H1 (cell line): ENCODE measurements around the gene PHF13. TPM values are rescaled to one million over a fixed set of nuclear protein-coding genes. Genes with fewer than 3 reads are reported as not detected.
A peak's percentile ranks its signal among the peaks of the same experiment; 100 is the strongest.

Source experiments
- CTCF ChIA-PET: fragments of 300-600 bp; sonication (Branson Sonifier 250); formaldehyde crosslinking; loops from one replicate; lab custom pipeline; 2021; ENCODE audit not compliant: partially characterized antibody; lab: Charles Lee
- POLR2A ChIA-PET: fragments of 300-600 bp; sonication (Branson Sonifier 250); formaldehyde crosslinking; loops from one replicate; lab custom pipeline; 2021; ENCODE audit warnings: inconsistent platforms; ENCODE audit not compliant: partially characterized antibody; lab: Charles Lee
- DNase-seq, 2 experiments: peaks; one replicate each; pipeline versions ENCODE4 v3.0.0 to v3.0.0-alpha.2; 2010 to 2022; ENCODE audit warnings: low spot score in 2 of 2, low read depth in 1 of 2, mixed read lengths in 1 of 2
- FAIRE-seq: peaks from 2 replicates; lab custom pipeline; 2011; peaks lifted over from hg19 to GRCh38; lab: Jason Lieb, UNC
- H2AFZ ChIP-seq: 2 replicates; pipeline ENCODE4 v1.8.1; 2012; ENCODE audit warnings: low read length, inconsistent platforms
- H2AK5ac ChIP-seq: 2 replicates; pipeline ENCODE4 v1.6.1; 2013; ENCODE audit warnings: low read depth, low read length
- H2BK120ac ChIP-seq: replicated peaks from 2 replicates; pipeline ENCODE3; 2013; ENCODE audit warnings: low read depth, low read length, inconsistent platforms
- H2BK12ac ChIP-seq: 2 replicates; pipeline ENCODE4 v1.6.1; 2013; ENCODE audit warnings: low read depth, low read length
- H2BK15ac ChIP-seq: 2 replicates; pipeline ENCODE4 v1.6.1; 2013; ENCODE audit warnings: low read length
- H2BK20ac ChIP-seq: 2 replicates; pipeline ENCODE4 v1.6.1; 2013; ENCODE audit warnings: low read length
- H2BK5ac ChIP-seq: 2 replicates; pipeline ENCODE4 v1.6.1; 2013; ENCODE audit warnings: low read depth, low read length
- H3K14ac ChIP-seq: 2 replicates; pipeline ENCODE4 v1.6.1; 2013; ENCODE audit warnings: inconsistent platforms; ENCODE audit not compliant: insufficient read length
- H3K18ac ChIP-seq: 2 replicates; pipeline ENCODE4 v1.6.1; 2013; ENCODE audit warnings: low read length; ENCODE audit errors: extremely low read depth
- H3K23ac ChIP-seq: 2 replicates; pipeline ENCODE4 v1.6.1; 2013; ENCODE audit warnings: inconsistent platforms; ENCODE audit not compliant: insufficient read length
- H3K23me2 ChIP-seq: 2 replicates; pipeline ENCODE4 v1.6.1; 2013; ENCODE audit warnings: low read depth, low read length
- H3K27ac ChIP-seq: 2 replicates; pipeline ENCODE4 v1.6.1; 2011; ENCODE audit warnings: low read depth, low read length, inconsistent platforms
- H3K27me3 ChIP-seq, 4 experiments: replicated peaks in 1 of 4; 1 replicate in 1 of 4; 2 replicates in 3 of 4; pipeline versions ENCODE4 v1.6.1 to v1.8.1; 2011 to 2013; ENCODE audit warnings: low read length in 3 of 4, mild to moderate bottlenecking in 3 of 4, inconsistent platforms in 2 of 4, mixed read lengths in 2 of 4, moderate library complexity in 1 of 4; ENCODE audit not compliant: control insufficient read depth in 3 of 4, insufficient read depth in 3 of 4; ENCODE audit errors: extremely low read depth in 1 of 4
- H3K36me3 ChIP-seq, 4 experiments: 2 replicates each; pipeline versions ENCODE4 v1.6.1 to v1.8.1; 2011 to 2013; ENCODE audit warnings: mild to moderate bottlenecking in 4 of 4, low read length in 3 of 4, moderate library complexity in 2 of 4, control low read depth in 1 of 4, inconsistent platforms in 1 of 4; ENCODE audit not compliant: insufficient read depth in 4 of 4, control insufficient read depth in 2 of 4
- H3K4ac ChIP-seq: replicated peaks from 2 replicates; pipeline ENCODE3; 2013; ENCODE audit warnings: low read length, low read depth, mixed read lengths, inconsistent platforms; ENCODE audit not compliant: insufficient read length
- H3K4me1 ChIP-seq, 4 experiments: replicated peaks in 1 of 4; 1 replicate in 1 of 4; 2 replicates in 3 of 4; pipeline versions ENCODE4 v1.6.1 to v1.8.1; 2011 to 2013; ENCODE audit warnings: low read length in 3 of 4, inconsistent platforms in 2 of 4, mixed read lengths in 1 of 4; ENCODE audit not compliant: insufficient read depth in 4 of 4, control insufficient read depth in 3 of 4
- H3K4me2 ChIP-seq, 2 experiments: 2 replicates each; pipeline versions ENCODE4 v1.6.1 to v1.8.1; 2011 to 2013; ENCODE audit warnings: low read depth in 2 of 2, low read length in 2 of 2, control low read depth in 1 of 2, inconsistent platforms in 1 of 2, mild to moderate bottlenecking in 1 of 2; ENCODE audit not compliant: insufficient read depth in 1 of 2
- H3K4me3 ChIP-seq, 4 experiments: fragments of 200-600, 300-600 bp in 1 of 4; sonication (generic), shearing (Covaris generic), sonication (Bioruptor Twin) in 1 of 4; 2 replicates each; pipeline versions ENCODE4 v1.5.1 to v1.8.1; 2011 to 2016; ENCODE audit warnings: low read length in 4 of 4, low read depth in 3 of 4, control low read depth in 2 of 4, inconsistent platforms in 2 of 4, mild to moderate bottlenecking in 2 of 4, mixed read lengths in 1 of 4, moderate library complexity in 1 of 4; ENCODE audit not compliant: insufficient read depth in 2 of 4; ENCODE audit errors: extremely low read depth in 1 of 4
- H3K56ac ChIP-seq: replicated peaks from 2 replicates; pipeline ENCODE3; 2013; ENCODE audit warnings: low read depth, mild to moderate bottlenecking, mixed read lengths, low read length, inconsistent platforms; ENCODE audit not compliant: insufficient read length
- H3K79me1 ChIP-seq: 2 replicates; pipeline ENCODE4 v1.6.1; 2013; ENCODE audit warnings: low read depth, low read length, control low read depth
- H3K79me2 ChIP-seq, 2 experiments: 2 replicates each; pipeline versions ENCODE4 v1.6.1 to v1.8.1; 2012 to 2013; ENCODE audit warnings: low read length in 2 of 2, mild to moderate bottlenecking in 2 of 2, inconsistent platforms in 1 of 2; ENCODE audit not compliant: insufficient read depth in 2 of 2, control insufficient read depth in 1 of 2
- H3K9ac ChIP-seq, 4 experiments: replicated peaks in 1 of 4; 1 replicate in 1 of 4; 2 replicates in 3 of 4; pipeline versions ENCODE4 v1.6.1 to v1.8.1; 2011 to 2013; ENCODE audit warnings: low read depth in 3 of 4, low read length in 3 of 4, control low read depth in 2 of 4, mild to moderate bottlenecking in 2 of 4, moderate library complexity in 2 of 4, inconsistent platforms in 1 of 4; ENCODE audit errors: extremely low read depth in 1 of 4
- H3K9me3 ChIP-seq, 2 experiments: 2 replicates each; pipeline versions ENCODE4 v1.6.1 to v1.8.1; 2012 to 2013; ENCODE audit warnings: mild to moderate bottlenecking in 2 of 2, moderate library complexity in 2 of 2, control low read depth in 1 of 2, inconsistent platforms in 1 of 2, low read depth in 1 of 2, low read length in 1 of 2, mixed read lengths in 1 of 2; ENCODE audit not compliant: insufficient read depth in 2 of 2
- H4K20me1 ChIP-seq, 2 experiments: replicated peaks in 1 of 2; 2 replicates each; pipeline versions ENCODE3 to v1.8.1; 2011 to 2013; ENCODE audit warnings: inconsistent platforms in 2 of 2, low read length in 2 of 2, mild to moderate bottlenecking in 1 of 2; ENCODE audit not compliant: insufficient read depth in 2 of 2, control insufficient read depth in 1 of 2
- H4K5ac ChIP-seq: 2 replicates; pipeline ENCODE4 v1.6.1; 2013; ENCODE audit warnings: low read length, low read depth, mixed read lengths, inconsistent platforms; ENCODE audit not compliant: insufficient read length
- H4K8ac ChIP-seq: 2 replicates; pipeline ENCODE4 v1.8.0; 2013; ENCODE audit warnings: mild to moderate bottlenecking, moderate library complexity, low read length, inconsistent platforms; ENCODE audit not compliant: insufficient read depth; ENCODE audit errors: extremely low read depth
- H4K91ac ChIP-seq: replicated peaks from 2 replicates; pipeline ENCODE3; 2013; ENCODE audit warnings: low read length, mixed read lengths, inconsistent platforms; ENCODE audit not compliant: insufficient read length
- ATF3 ChIP-seq: IDR thresholded peaks from 2 replicates; pipeline ENCODE4 v1.6.1; 2011; ENCODE audit warnings: low read depth, mild to moderate bottlenecking, low read length; ENCODE audit not compliant: insufficient read depth
- CHD1 ChIP-seq: IDR thresholded peaks from 2 replicates; pipeline ENCODE4 v1.6.1; 2012; ENCODE audit warnings: low read depth, low read length, improper control_type of control experiment
- EZH2 ChIP-seq: fragments of 200-600 bp; sonication (generic); IDR thresholded peaks from 2 replicates; pipeline ENCODE4 v1.7.1; 2012; ENCODE audit warnings: low read depth, mild to moderate bottlenecking, moderate library complexity, low read length, inconsistent platforms; ENCODE audit not compliant: severe bottlenecking
- GABPA ChIP-seq: IDR thresholded peaks from 2 replicates; pipeline ENCODE4 v1.6.1; 2011; ENCODE audit warnings: mild to moderate bottlenecking, low read length, moderate library complexity, borderline replicate concordance; ENCODE audit not compliant: insufficient read depth
- MAX ChIP-seq: IDR thresholded peaks from 2 replicates; pipeline ENCODE4 v1.6.1; 2012; ENCODE audit warnings: inconsistent platforms
- NRF1 ChIP-seq: IDR thresholded peaks from 2 replicates; pipeline ENCODE4 v1.6.1; 2011; ENCODE audit warnings: mild to moderate bottlenecking, low read depth, low read length, improper control_type of control experiment
- PHF8 ChIP-seq: fragments of 200-600 bp; sonication (generic); conservative IDR thresholded peaks from 2 replicates; pipeline ENCODE4 v1.7.1; 2012; ENCODE audit warnings: low read depth, mild to moderate bottlenecking, inconsistent platforms, low read length, moderate library complexity
- SIN3A ChIP-seq, 2 experiments: IDR thresholded peaks in 1 of 2; conservative IDR thresholded peaks in 1 of 2; 2 replicates each; pipeline ENCODE4 v1.6.1; 2011 to 2012; ENCODE audit warnings: low read length in 2 of 2, improper control_type of control experiment in 1 of 2, low read depth in 1 of 2, mild to moderate bottlenecking in 1 of 2
- SRF ChIP-seq: IDR thresholded peaks from 2 replicates; pipeline ENCODE4 v1.6.1; 2011; ENCODE audit warnings: mild to moderate bottlenecking, low read depth, low read length, moderate library complexity
- TAF7 ChIP-seq: optimal IDR thresholded peaks from 2 replicates; pipeline ENCODE3; 2011; ENCODE audit warnings: low read depth, mild to moderate bottlenecking, inconsistent platforms, low read length, moderate library complexity, borderline replicate concordance
- ZNF274 ChIP-seq: IDR thresholded peaks from 2 replicates; pipeline ENCODE4 v1.7.0; 2012; ENCODE audit warnings: low read length, borderline replicate concordance; ENCODE audit errors: extremely low read depth
- WGBS, 2 experiments: shearing (Covaris generic) in 1 of 2; methylation state at CpG; one replicate each; pipeline versions ENCODE4 v1.1.6 to v1.1.7; 2013 to 2015; ENCODE audit warnings: low lambda C conversion rate in 2 of 2, mixed read lengths in 2 of 2, inconsistent platforms in 1 of 2, low coverage in 1 of 2, missing lambda C conversion rate in 1 of 2; ENCODE audit not compliant: insufficient replicate concordance in 2 of 2, insufficient coverage in 1 of 2, insufficient read length in 1 of 2; ENCODE audit errors: extremely low coverage in 1 of 2, missing lambda C conversion rate in 1 of 2; 5-methylcytosine and 5-hydroxymethylcytosine counted together
- polyA plus RNA-seq, 7 experiments: library from polyadenylated mRNA; depleted of rRNA in 3 of 7; stranded (reverse) in 5 of 7; unstranded in 2 of 7; fragments of >200 nt in 5 of 7; fragments of 200-250 nt in 2 of 7; gene quantifications; 1 replicate in 5 of 7; 2 replicates in 1 of 7; 4 replicates in 1 of 7; pipeline versions ENCODE4 v1.2.1 to v1.2.3, GENCODE V29; 2011 to 2013; ENCODE audit warnings: missing spikeins in 2 of 7, mixed read lengths in 2 of 7
- total RNA-seq: library from RNA; stranded (reverse); fragmentation: NEBNext Ultra II Directional; extraction: Animal tissue kit (Norgen Biotek cat#: 25700); gene quantifications from 2 replicates; pipeline ENCODE4 v1.2.1, GENCODE V29; 2021

The PHF13 gene
- total and polyA plus RNA-seq, 2 of the 8 experiments (the other 6 are each of a cell fraction or from before 2014, with no cell fraction given) = 11.7 to 39.6 TPM

GRCh38 chr1:6587261-6588005 lies 26.1 kb upstream of the PHF13 start:
- no peak overlapping the region for H3K23ac ChIP-seq
- no peak overlapping the region for H2AFZ ChIP-seq
- no peak overlapping the region for H2BK120ac ChIP-seq
- H3K18ac ChIP-seq = no peak overlapping the region
- H3K9ac ChIP-seq = no peak overlapping the region
- H3K14ac ChIP-seq = no peak overlapping the region
- H3K23me2 ChIP-seq = no peaks in the 10 kb centered on the region
- H2BK5ac ChIP-seq = 0 out of 2 replicates have a peak overlapping the region, but pooled peaks have one; percentile 49
- H2BK12ac ChIP-seq = no peak overlapping the region
- H2AK5ac ChIP-seq = no peak overlapping the region
- 94% methylated on average over 12 of the region's 13 CpGs; no CpG with 5 or more reads in 1 of the 2 experiments for WGBS, 2 experiments
- no peak overlapping the region for H2BK20ac ChIP-seq
- no peaks in the 10 kb centered on the region for H3K27me3 ChIP-seq
- H4K20me1 ChIP-seq = peaks cover 2 to 28% of the 10 kb centered on the region in 2 experiments
- H3K27ac ChIP-seq = no peak overlapping the region
- no peak overlapping the region for H3K56ac ChIP-seq
- CTCF ChIA-PET = interaction anchor here (0.7 to 2.1 kb wide), 5 partner anchors 10 to 97 kb away, joined by 3 to 7 read pairs (median 3); partner anchors contain the start of gene KLHL21
- no peak overlapping the region for H3K4me3 ChIP-seq
- peaks cover 4% of the 10 kb centered on the region for H3K79me1 ChIP-seq
- no peaks in the 10 kb centered on the region for H3K4me1 ChIP-seq
- H3K4ac ChIP-seq = no peak overlapping the region
- no peaks in the 10 kb centered on the region for H3K9me3 ChIP-seq
- H3K79me2 ChIP-seq = no peaks in the 10 kb centered on the region
- H4K91ac ChIP-seq = no peak overlapping the region
- no peak overlapping the region for H2BK15ac ChIP-seq
- H3K4me2 ChIP-seq = no peak overlapping the region
- no peak for FAIRE-seq
- DNase-seq = no peak
- POLR2A ChIA-PET = interaction anchor here (2.3 to 17.4 kb wide), 2 partner anchors 9 to 13 kb away, joined by 8 to 196 read pairs; partner anchors contain the start of gene KLHL21
- no peak overlapping the region for H4K5ac ChIP-seq
- H4K8ac ChIP-seq = no peak overlapping the region
- H3K36me3 ChIP-seq = peaks cover 0 to 32% (median 5%) of the 10 kb centered on the region in 4 experiments; a peak in 6 of 8 replicates
- TF ChIP-seq ZNF274 = no peak
- no peak for TF ChIP-seq SIN3A (conservative IDR thresholded peaks at IDR 0.05 in 1 of 2, IDR thresholded peaks at IDR 0.05 in 1 of 2; ENCODE audit: low read depth in 1 of 2, low read length in 2 of 2)
- no peak for TF ChIP-seq TAF7
- TF ChIP-seq NRF1 = no peak
- TF ChIP-seq EZH2 = no peak
- no peak for TF ChIP-seq GABPA
- no peak for TF ChIP-seq MAX
- TF ChIP-seq ATF3 = no peak
- no peak for TF ChIP-seq PHF8
- no peak for TF ChIP-seq CHD1
- no peak for TF ChIP-seq SRF
